GM21786 (cell line): ENCODE data around the gene C1QTNF1.

Experiments used
- ATAC-seq: cut with Tn5 transposase; IDR thresholded peaks from one replicate; pipeline ENCODE4 v1.9.1; 2021; ENCODE audit not compliant: unreplicated experiment

C1QTNF1 gene

DNA sequence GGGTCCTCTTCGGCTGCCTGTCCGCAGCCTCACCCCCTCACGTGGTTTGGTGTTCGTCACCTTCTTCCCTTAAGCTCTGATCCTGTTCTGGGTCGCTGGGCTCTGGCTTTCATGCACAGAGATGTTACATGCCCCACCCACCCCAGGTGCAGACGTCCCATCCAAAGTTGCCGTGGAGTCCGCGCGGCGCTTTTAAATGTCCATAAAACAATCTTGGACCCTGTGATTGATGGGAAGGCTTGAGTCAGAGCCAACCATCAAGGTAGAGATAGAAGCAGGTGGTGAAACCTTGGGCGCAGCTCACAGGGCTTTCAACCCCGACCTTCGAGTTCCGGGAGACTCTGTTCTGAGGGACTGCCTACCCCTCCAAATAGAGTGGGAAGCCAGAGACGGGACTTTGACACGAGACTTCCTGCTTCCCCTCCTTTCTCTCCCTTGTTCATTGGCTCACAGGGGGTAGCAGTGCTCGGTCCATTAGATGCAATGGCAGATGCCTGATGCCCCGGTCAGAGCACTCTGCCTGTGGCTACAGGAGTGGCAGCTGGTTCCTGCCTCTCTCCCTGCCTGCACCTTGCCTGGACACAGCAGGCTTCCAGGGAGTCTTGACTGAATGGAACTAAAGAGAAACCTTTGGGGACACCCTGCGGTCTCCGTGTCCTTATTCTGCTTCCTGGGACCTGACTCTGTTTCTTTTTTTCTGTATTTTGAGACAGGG is 54.7 kb downstream of the C1QTNF1 start:
- no peak for ATAC-seq

- ATAC-seq = no peak
Measured at GRCh38 chr17:79079421-79080200, 55.6 kb downstream of the C1QTNF1 start.

GRCh38 chr17:79080349-79080748 is 56.4 kb downstream of the C1QTNF1 start:
- no peak for ATAC-seq

GRCh38 chr17:79080761-79081290 is 56.9 kb downstream of the C1QTNF1 start:
- ATAC-seq = no peak

- ATAC-seq = no peak
Measured at GRCh38 chr17:79081571-79082276, 57.8 kb downstream of the C1QTNF1 start.

GRCh38 chr17:79082311-79083190 is 58.6 kb downstream of the C1QTNF1 start:
- ATAC-seq = no peak

- no peak for ATAC-seq
Measured at GRCh38 chr17:79083191-79083971, 59.4 kb downstream of the C1QTNF1 start.

GRCh38 chr17:79084291-79085153 is 60.6 kb downstream of the C1QTNF1 start:
- ATAC-seq = no peak

DNA sequence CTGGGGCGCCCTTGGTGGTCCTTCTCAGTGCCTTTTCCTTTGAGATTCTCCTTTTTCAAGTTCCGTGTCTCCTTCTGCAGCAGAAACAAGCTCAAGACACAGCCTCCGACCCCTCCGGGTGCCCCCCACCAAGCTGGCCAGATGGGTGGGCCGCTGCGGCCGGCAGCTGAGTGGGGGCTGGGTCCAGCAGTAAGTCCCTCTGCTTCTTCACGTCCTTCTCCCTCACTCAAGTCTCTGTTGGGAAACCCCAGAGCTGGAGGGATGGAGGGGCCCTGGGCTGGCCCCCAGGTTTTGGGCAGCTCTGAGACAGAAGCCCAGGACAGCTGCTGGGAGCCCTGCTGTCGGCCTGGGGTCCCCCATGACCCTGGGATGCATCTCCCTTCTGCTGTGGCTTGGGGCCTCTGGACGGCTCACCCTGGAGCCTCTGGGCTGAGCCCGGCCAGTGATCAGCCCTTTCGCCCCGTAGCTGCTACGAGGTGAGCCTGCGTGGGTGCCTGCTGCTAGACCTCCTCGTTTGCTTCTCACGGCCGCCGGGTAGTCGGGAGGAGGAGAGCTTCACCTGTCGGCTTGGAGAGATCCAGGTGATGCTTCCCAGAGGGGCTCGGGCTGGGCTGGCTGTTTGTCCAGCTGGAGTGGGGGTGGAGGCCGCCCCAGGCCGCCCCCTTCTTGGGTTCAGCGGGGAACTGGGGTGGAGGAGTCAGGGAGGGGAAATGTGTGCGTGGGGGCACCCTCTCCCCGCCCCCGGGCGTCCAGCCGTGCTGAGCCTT is 61.4 kb downstream of the C1QTNF1 start:
- no peak for ATAC-seq

GRCh38 chr17:79085921-79086551 is 62.1 kb downstream of the C1QTNF1 start:
- ATAC-seq = no peak

DNA sequence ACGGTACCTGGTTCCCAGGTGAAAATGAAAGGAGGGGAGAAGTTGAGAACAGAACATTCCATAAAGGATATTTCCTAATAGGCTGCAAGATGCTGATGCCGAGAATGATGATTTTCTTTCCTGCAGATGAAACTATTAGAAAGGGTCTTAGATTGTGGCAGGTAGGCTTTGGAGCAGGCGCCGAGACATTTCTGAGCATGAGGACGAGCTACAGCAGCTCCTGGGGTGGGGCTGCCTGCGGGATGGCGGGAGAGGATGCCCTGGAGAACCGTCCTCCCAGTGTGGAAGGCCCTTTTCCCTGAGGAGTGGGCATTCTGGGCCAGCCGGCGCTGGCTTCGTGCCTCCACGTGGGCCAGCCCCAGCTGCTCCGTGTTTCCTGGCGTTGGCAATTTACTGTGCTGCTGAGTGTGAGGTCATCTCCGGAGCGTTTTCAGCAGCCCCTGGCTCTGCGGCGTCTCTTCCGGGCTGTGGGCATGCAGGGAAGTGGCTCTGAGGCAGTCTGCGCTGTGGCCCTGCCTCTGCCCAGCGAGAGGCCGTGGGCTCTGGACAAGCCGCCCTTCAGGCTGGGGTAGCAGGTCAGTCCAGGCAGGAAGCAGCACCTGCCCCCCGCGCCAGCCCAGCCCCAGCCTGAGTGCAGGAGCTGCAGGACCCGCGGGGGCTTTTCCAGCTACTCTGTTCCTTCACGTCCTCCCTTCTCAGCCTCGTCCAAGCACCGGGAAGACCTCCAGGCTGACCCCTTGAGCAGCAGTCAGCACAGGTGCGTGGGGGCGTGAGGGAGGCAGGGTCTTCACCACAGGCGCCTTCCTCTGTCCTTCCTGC is 62.8 kb downstream of the C1QTNF1 start:
- ATAC-seq = no peak

- no peak for ATAC-seq
Measured at GRCh38 chr17:79087428-79088143, 63.6 kb downstream of the C1QTNF1 start.

GRCh38 chr17:79088247-79088996 is 64.5 kb downstream of the C1QTNF1 start:
- ATAC-seq = no peak

GRCh38 chr17:79088997-79089328 is 65.0 kb downstream of the C1QTNF1 start:
- no peak for ATAC-seq

GRCh38 chr17:79089720-79090442 is 65.9 kb downstream of the C1QTNF1 start:
- no peak for ATAC-seq
